GM21360 (cell line): ENCODE results near the gene INA.
"Not testable (repeated sequence)": the region's sequence is repeated elsewhere in the genome, so short reads cannot be mapped to it uniquely, and the experiment has no call there.

ENCODE experiments used
- ATAC-seq: cut with Tn5 transposase; IDR thresholded peaks from one replicate; pipeline ENCODE4 v1.9.1; 2021; ENCODE audit warnings: mild to moderate bottlenecking, moderate library complexity; ENCODE audit not compliant: unreplicated experiment

INA gene

GRCh38 chr10:103276896-103277712 is at the start of gene INA:
INA (plus strand) TSS chr10:103277138; CDS start chr10:103277212, 74 bp downstream.
- no peak for ATAC-seq

GRCh38 chr10:103227416-103227815 is 49.5 kb upstream of the INA start:
- no peak for ATAC-seq

- no peak for ATAC-seq
Measured at GRCh38 chr10:103231047-103231551, 45.8 kb upstream of the INA start.

GRCh38 chr10:103232131-103232673 is 44.7 kb upstream of the INA start:
- ATAC-seq, result no peak

- no peak for ATAC-seq
Measured at GRCh38 chr10:103232772-103233488, 44.0 kb upstream of the INA start.

GRCh38 chr10:103235775-103236174 is 41.2 kb upstream of the INA start:
- no peak for ATAC-seq

GRCh38 chr10:103238506-103239252 is 38.3 kb upstream of the INA start:
- no peak for ATAC-seq

- ATAC-seq, result no peak
Measured at GRCh38 chr10:103241262-103242011, 35.5 kb upstream of the INA start.

GRCh38 chr10:103244666-103245271 is 32.2 kb upstream of the INA start:
- ATAC-seq, result no peak

- not testable (repeated sequence) for ATAC-seq
Measured at GRCh38 chr10:103245587-103245986, 31.4 kb upstream of the INA start, which contains the start of gene RPEL1. RPEL1 (plus strand) TSS chr10:103245887; CDS start chr10:103245997, 110 bp downstream.

GRCh38 chr10:103246324-103246723 is 30.6 kb upstream of the INA start:
- ATAC-seq, result no peak

- ATAC-seq, result no peak
Measured at GRCh38 chr10:103254113-103254512, 22.8 kb upstream of the INA start.

GRCh38 chr10:103254538-103255325 is 22.2 kb upstream of the INA start:
- no peak for ATAC-seq

GRCh38 chr10:103256613-103257012 is 20.3 kb upstream of the INA start:
- ATAC-seq, result no peak

GRCh38 chr10:103257812-103258211 is 19.1 kb upstream of the INA start:
- ATAC-seq, result no peak

- not testable (repeated sequence) for ATAC-seq
Measured at GRCh38 chr10:103258928-103259327, 18.0 kb upstream of the INA start.

- no peak for ATAC-seq
Measured at GRCh38 chr10:103259989-103260388, 16.9 kb upstream of the INA start.

- no peak for ATAC-seq
Measured at GRCh38 chr10:103262229-103262628, 14.7 kb upstream of the INA start.
